Muscle layer of duodenum (tissue), 2 donors: ENCODE measurements around the gene CD109.

Experiments used
- H3K27ac ChIP-seq: one replicate; pipeline ENCODE4 v1.7.0; 2013; ENCODE audit warnings: mild to moderate bottlenecking, low read length
- H3K27me3 ChIP-seq: one replicate; pipeline ENCODE4 v1.7.0; 2013; ENCODE audit warnings: low read depth, mild to moderate bottlenecking, control low read depth, low read length
- H3K36me3 ChIP-seq, 2 donors: one replicate each; pipeline ENCODE4 v1.7.0; 2013; ENCODE audit warnings: low read length in 2 of 2, control low read depth in 1 of 2, mild to moderate bottlenecking in 1 of 2; ENCODE audit not compliant: insufficient read depth in 2 of 2, control insufficient read depth in 1 of 2
- H3K4me1 ChIP-seq, 2 donors: one replicate each; pipeline ENCODE4 v1.7.0; 2013; ENCODE audit warnings: low read length in 2 of 2, mild to moderate bottlenecking in 2 of 2, control low read depth in 1 of 2, moderate library complexity in 1 of 2; ENCODE audit not compliant: insufficient read depth in 2 of 2, control insufficient read depth in 1 of 2
- H3K4me3 ChIP-seq, 2 donors: one replicate each; pipeline ENCODE4 v1.7.0; 2013; ENCODE audit warnings: low read length in 2 of 2, low read depth in 1 of 2, mild to moderate bottlenecking in 1 of 2
- H3K9me3 ChIP-seq, 2 donors: one replicate each; pipeline ENCODE4 v1.7.0; 2013; ENCODE audit warnings: low read length in 2 of 2, control low read depth in 1 of 2, mild to moderate bottlenecking in 1 of 2; ENCODE audit not compliant: control insufficient read depth in 1 of 2
- donor health status: healthy.

The CD109 gene

GRCh38 chr6:73695619-73696421, at the start of gene CD109:
TSS of gene CD109 (plus strand) at chr6:73696203. CDS start at chr6:73696216, 13 bp downstream.
- H3K9me3 ChIP-seq = no peaks in the 10 kb centered on the region
- peaks cover 0 to 5% of the 10 kb centered on the region in 2 donors for H3K36me3 ChIP-seq
- H3K27ac ChIP-seq = peak within 1 kb of the TSS; percentile 64
- H3K4me3 ChIP-seq = peak within 1 kb of the TSS; percentile 69 to 79
- no peaks in the 10 kb centered on the region for H3K27me3 ChIP-seq
- H3K4me1 ChIP-seq = peaks cover 0 to 15% of the 10 kb centered on the region in 2 donors

- Histone ChIP-seq H3K27ac (no peak overlapping the region), H3K4me3 (no peak overlapping the region), H3K4me1 (peaks cover 0 to 6% of the 10 kb centered on the region in 2 donors), H3K36me3 (no peaks in the 10 kb centered on the region), H3K9me3 (no peaks in the 10 kb centered on the region), H3K27me3 (no peaks in the 10 kb centered on the region)
These were observed 47.8 kb upstream of the CD109 start for GRCh38 chr6:73648166-73648565.

DNA sequence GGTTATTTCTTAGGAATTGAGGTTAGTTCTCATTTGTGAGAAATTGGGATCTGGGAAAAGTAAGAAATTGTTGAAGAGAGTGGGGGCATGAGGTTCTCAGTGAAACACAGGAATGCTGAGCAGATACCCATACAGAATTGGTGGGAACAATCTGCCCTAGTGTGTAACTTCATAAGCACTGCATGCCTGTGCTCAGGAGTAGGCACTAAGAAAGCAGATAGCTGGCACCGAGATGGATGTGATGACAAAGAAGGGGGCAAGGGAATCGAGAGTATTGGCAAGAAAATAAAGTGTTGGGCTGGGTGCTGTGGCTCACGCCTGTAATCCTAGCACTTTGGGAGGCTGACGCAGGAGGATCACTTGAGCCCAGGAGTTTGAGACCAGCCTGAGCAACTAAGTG, 46.2 kb upstream of the CD109 start:
- Histone ChIP-seq H3K27me3 (no peaks in the 10 kb centered on the region), H3K4me3 (no peak overlapping the region), H3K4me1 (peaks cover 0 to 8% of the 10 kb centered on the region in 2 donors), H3K27ac (no peak overlapping the region), H3K9me3 (no peaks in the 10 kb centered on the region), H3K36me3 (no peaks in the 10 kb centered on the region)

DNA sequence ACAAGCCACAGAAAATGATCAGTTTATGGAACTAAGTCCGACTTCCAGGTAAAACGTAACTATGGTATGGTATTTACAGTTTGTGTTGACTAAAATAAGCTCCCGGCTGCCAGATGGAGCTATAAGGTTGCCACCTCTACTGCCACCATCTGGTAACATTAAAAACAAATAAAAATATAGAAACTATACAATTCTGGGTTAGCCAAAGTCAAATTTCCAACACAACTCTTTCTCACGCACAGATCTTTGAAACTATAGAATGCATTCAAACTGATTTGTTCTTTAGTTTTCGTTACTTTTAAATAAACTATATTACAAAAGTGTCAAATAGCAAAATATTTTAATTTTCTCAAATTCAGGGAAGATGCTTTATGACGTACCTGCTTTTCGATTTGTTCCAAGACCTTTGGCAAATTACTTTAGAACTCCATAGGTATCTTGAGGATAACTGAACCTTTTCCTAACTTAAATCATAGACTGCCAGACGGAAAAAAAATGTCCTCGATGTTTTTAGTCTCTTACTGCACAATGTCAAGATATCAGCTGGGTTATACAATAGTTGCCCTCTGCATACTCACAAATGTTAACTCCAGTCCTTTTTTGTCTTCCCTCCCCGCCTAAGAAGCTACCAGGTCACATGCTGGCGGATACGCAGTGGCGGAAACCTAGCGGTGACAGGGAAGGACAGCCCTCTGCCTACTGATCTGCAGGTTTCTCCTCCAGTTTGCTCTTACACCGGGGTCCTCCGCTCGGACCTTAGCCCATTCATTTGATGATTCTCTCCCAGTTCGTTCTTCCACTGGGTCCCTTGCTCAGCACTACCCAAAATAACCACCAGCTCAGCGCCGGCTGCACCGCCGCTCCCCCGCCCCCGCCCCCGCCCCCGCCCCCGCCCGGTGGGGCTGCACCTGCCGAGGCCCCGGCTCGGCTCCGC, 43.1 kb upstream of the CD109 start:
- peaks cover 0 to 16% of the 10 kb centered on the region in 2 donors for H3K4me1 ChIP-seq
- peak overlapping the region; percentile 89 to 93 for H3K4me3 ChIP-seq
- no peaks in the 10 kb centered on the region for H3K9me3 ChIP-seq
- no peaks in the 10 kb centered on the region for H3K27me3 ChIP-seq
- no peaks in the 10 kb centered on the region for H3K36me3 ChIP-seq
- peak overlapping the region; percentile 78 for H3K27ac ChIP-seq

DNA sequence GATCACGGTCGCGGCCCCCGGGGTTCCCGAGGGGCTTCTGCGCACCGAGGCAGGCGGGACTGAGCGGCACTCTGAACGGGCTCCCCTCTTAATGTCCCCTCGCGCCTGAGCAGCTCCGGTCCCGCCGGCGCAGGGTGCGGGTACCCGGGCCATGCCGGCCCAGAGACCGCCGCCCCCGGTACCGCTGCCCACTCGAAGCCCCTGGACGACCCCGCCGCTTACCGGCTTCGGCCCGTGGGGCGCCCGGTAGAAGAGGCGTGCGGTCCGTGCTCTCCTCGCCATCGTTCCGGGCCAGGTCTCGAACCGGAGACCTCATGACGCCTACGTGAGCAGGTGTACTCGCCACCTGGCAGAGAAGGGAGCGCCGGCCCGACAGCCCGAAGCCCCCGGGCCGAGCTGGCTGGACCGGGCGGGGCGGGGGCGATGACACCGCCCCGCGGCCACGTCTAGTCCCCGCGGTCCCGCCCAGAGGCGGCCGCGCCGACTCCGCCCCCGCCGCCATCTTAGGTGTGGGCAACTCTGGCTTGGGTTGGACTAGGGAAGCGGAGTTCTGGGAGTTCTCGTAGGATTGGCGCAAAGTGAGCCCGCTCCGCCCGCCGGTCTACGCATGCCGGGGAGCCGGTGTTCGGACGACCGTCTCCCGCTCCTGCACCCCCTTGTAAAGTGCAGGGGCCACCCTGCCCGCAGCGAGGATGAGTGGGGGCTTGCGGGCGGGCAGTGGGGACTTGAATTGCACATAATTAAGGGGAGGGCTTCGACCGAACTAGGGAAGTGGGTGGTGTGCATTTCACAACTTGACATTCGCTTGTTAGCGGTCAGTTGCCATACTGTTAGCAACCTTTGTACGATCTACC, 42.2 kb upstream of the CD109 start, which contains the start of gene SLC17A5:
TSS of gene SLC17A5 (minus strand) at position 422 of the 854 bp plus-strand sequence. CDS start at position 316, 106 bp downstream.
- no peaks in the 10 kb centered on the region for H3K9me3 ChIP-seq
- no peaks in the 10 kb centered on the region for H3K36me3 ChIP-seq
- H3K4me3 ChIP-seq = peak within 1 kb of the TSS; percentile 89 to 93
- H3K4me1 ChIP-seq = peaks cover 0 to 16% of the 10 kb centered on the region in 2 donors
- peak within 1 kb of the TSS; percentile 86 for H3K27ac ChIP-seq
- H3K27me3 ChIP-seq = no peaks in the 10 kb centered on the region

DNA sequence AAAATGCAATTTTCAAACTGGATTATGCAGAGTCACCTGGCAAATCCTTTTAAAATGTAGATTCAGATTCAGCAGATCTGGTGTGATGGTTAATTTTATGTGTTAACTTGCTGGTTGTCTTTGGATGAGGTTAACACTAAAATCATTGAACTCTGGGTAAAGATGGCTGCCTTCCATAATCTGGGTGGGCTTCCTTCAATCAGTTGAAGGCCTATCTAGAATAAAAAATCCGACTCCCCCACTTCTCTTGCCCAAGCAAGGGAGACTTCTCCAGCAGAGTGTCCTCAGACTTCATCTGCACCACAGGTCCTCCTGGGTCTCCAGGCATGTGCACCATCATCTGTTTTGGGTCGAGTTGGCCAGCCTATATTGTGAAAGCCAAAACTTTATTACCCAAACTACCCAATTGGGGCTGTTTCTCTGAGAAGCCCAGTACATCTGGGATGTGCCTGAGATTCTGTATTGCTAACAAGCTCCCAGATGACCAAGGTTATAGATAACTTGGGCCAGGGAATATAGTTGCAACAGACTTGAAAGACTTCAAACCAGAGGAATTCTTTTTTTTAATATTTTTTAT, 40.6 kb upstream of the CD109 start:
- no peaks in the 10 kb centered on the region for H3K9me3 ChIP-seq
- peak overlapping the region; percentile 86 for H3K27ac ChIP-seq
- H3K36me3 ChIP-seq = no peaks in the 10 kb centered on the region
- no peaks in the 10 kb centered on the region for H3K27me3 ChIP-seq
- peak overlapping the region; percentile 89 for H3K4me3 ChIP-seq
- peaks cover 0 to 16% of the 10 kb centered on the region in 2 donors for H3K4me1 ChIP-seq

DNA sequence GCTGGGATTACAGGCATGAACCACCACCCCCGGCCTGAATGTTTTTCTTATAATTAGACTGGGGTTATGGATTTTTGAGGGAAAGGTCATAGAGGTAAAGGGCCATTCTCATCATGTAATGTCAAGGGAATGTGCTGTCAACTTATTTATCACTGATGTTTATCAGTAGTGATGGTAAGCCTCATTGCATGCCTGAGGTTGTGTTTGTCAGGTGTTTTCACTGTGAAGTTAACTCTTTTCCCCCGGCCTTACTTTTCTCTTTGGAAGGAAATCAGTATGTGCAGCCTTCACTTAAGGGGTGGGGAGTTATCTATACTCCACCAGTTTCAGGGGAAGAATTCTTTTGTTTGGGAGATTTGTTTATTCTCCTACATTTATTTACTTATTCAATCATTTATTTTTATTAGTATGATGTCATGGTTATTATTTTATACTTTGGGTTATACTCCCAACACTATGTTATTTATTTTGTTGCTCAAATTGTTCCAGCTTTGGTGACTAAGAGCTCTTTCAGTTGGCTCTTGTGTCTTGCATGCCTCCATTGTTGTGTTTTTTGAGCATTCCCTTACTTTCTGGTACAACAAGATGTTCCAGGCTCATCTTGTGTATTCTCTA, 39.4 kb upstream of the CD109 start:
- no peaks in the 10 kb centered on the region for H3K9me3 ChIP-seq
- peaks cover 0 to 16% of the 10 kb centered on the region in 2 donors for H3K4me1 ChIP-seq
- H3K4me3 ChIP-seq = no peak overlapping the region
- no peak overlapping the region for H3K27ac ChIP-seq
- H3K36me3 ChIP-seq = no peaks in the 10 kb centered on the region
- H3K27me3 ChIP-seq = no peaks in the 10 kb centered on the region

GRCh38 chr6:73657201-73657600, 38.8 kb upstream of the CD109 start:
- H3K4me3 ChIP-seq = no peak overlapping the region

DNA sequence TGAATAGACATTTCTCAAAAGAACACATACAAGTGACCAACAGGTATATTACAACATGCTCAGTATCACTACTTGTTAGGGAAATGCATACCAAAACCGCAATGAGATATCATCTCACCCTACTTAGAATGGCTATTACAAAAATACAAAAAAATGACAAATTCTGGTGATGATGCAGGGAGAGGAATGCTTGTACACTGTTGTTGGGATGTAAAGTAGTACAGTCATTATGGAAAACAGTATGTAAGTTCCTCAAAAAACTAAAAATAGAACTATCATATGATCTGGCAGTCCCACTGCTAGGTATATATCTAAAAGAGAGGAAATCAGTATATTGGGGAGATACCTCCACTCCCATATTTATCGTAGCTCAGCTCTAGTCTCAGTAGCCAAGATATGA, 31.3 kb upstream of the CD109 start:
- H3K36me3 ChIP-seq = no peaks in the 10 kb centered on the region
- no peaks in the 10 kb centered on the region for H3K4me1 ChIP-seq
- H3K4me3 ChIP-seq = no peak overlapping the region
- H3K9me3 ChIP-seq = no peaks in the 10 kb centered on the region
- no peaks in the 10 kb centered on the region for H3K27me3 ChIP-seq
- no peak overlapping the region for H3K27ac ChIP-seq

More at GRCh38 chr6:73657201-73657600, 38.8 kb upstream of the CD109 start:
- Histone ChIP-seq H3K4me1 (peaks cover 0 to 11% of the 10 kb centered on the region in 2 donors), H3K27ac (no peak overlapping the region), H3K9me3 (no peaks in the 10 kb centered on the region), H3K36me3 (no peaks in the 10 kb centered on the region), H3K27me3 (no peaks in the 10 kb centered on the region)

DNA sequence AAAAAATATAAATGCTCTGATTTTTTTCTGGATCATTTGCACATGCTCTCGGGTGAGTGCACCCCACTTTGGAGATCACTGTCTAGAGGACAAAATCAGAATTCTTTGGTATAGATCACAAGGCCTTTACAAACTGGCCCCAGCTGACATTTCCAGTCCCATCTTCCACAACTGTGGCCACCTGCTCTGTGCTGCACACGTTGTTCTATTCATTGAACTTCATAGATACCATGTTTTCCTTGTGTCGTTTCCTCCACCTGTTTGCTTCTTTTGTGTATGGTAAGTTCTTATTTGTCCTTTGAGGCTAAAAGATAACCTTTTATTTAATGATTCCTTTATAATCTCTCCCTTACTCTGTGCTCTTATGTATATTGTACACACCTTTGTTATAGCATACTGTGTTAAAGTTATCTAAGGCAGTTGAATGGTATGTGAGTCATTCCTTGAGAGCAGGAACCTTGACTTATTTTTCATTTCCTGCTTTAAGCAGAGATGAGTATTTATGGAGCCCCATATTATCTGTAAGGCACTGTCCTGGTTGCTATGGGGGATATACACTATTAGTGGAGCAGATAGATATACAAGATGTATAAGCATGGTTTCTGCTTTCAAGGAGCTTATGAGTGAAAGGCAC, 30.2 kb upstream of the CD109 start:
- Histone ChIP-seq H3K4me1 (no peaks in the 10 kb centered on the region), H3K27me3 (no peaks in the 10 kb centered on the region), H3K27ac (no peak overlapping the region), H3K36me3 (no peaks in the 10 kb centered on the region), H3K9me3 (no peaks in the 10 kb centered on the region), H3K4me3 (no peak overlapping the region)
